ENCODE measurements around the gene MSANTD3.
"Not testable (repeated sequence)": the region's sequence is repeated elsewhere in the genome, so short reads cannot be mapped to it uniquely, and the experiment has no call there.

The MSANTD3 gene

DNA sequence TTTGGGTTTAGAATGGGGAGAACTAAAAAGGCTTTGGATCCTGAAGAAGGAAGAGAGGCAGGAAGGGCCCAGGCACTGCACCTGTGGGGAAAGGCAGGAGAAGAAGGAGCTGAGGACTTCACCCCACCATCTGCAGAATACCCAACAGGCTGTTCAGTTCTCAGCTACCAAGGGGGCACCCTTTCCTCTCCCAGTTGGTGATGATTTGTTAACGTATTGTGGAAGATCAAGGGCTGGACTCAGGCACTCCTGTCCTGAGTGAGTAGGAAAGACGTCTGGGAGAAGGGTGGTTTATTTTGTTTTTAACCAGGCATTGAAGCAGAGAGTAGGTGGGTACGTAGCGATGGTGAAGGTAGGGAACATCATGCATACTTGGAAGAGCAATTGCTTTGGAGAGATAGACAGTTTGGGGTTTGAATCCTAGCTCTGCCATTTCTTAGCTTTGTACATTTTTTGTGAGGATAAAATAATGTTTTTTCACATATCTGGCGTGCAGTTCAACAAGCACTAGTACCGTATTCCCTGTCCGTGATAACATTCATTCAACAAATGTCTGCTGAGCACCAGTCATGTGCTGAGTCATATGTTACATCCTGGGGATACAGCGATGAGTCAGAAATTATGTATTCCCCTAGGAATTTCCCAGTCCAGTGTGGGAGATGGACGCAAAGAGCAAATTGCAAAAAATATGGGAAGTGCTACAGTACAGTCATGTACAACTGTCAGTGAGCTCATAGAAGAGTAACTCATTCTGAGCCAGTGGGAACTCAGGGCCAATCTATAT lies 2.1 kb downstream of the MSANTD3 start:
- DNase-seq (ENCODE audit: low read depth): peak; percentile 98

DNA sequence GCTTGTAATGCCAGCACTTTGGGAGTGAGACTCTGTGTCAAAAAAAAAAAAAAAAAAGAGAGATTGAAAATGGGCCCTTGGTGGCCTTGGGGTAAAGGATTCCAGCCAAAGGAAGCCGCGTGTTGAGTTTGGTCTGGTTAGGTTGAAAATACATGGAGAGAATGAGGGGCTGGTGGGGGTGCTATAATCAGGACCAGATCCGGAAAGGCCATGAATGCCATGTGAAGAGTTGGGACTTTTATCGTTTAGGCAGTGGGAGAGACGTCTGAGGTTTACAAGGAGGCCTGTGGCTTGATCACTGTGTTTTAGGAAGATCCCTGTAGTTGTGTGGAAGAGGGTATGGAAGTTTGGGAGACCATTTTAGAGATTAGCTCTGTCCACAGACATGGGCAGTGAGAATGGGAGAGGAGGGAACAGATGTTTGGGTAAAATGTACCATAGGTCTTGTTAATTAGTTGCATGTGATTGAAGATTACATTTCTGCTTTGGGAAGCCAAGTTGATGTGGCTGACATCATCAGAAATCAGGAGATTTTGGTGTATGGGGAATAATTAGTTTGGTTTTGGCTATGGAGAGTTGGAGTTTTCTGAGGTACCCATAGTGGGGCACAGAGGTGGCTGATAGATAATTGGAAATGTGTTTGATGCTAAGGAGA lies 3.5 kb downstream of the MSANTD3 start:
- no peak for DNase-seq (ENCODE audit: low read depth)

DNA sequence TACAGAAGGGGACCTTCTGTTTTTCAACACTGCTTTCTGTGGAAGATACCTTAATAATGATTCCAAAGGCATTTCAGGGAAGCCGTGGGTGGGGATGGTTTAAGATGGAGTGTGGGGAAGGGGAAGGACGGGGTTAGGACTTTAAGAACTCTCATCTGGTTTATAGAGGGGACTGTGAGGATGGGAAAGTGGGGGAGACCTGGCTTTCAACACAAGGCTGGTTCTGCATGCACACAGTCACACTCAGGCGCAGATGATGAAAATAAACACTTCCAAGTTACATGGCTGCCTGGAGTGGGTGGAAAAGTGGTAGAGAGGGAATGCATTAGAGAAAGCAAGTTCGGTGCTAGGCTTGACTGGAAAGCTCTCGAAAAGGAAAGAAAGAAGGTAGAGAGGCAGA lies 4.9 kb downstream of the MSANTD3 start:
- DNase-seq (ENCODE audit: low read depth): no peak

DNA sequence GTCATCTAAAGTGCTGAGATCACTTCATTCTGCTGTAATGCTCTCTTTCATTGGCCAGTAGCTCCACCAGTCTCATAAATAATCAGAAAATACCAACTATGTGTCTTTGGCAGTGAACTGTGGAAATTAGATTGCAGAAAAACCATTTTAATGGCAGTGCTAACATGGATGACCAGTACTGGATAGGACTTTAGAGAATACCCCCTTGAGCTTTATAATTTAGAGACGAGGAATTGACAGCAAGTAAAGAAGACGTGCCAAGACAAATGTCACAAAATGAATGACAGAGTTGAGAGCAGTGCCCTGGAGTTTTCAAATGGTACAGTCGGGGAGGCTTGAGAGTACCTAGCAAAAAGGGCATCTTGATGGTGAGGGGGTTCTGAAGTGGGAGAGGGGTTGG lies 5.8 kb downstream of the MSANTD3 start:
- no peak for DNase-seq (ENCODE audit: low read depth)

DNA sequence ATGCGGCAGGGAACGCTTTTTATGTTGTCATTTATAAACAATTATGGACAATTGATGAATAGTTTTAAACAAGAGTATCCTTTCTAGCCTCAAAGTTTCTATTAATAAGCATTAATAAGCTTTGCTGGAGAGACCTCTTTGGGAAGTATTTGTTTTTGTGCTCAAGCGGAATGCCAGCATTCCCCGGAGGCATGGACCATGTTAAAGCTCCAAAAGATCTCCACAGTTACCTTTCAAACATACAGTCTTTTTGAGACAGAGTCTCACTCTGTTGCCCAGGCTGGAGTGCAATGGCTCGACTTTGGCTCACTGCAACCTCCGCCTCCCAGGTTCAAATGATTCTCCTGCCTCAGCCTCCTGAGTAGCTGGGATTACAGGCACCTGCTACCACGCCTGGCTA lies 9.6 kb downstream of the MSANTD3 start:
- no peak for DNase-seq (ENCODE audit: low read depth)

DNA sequence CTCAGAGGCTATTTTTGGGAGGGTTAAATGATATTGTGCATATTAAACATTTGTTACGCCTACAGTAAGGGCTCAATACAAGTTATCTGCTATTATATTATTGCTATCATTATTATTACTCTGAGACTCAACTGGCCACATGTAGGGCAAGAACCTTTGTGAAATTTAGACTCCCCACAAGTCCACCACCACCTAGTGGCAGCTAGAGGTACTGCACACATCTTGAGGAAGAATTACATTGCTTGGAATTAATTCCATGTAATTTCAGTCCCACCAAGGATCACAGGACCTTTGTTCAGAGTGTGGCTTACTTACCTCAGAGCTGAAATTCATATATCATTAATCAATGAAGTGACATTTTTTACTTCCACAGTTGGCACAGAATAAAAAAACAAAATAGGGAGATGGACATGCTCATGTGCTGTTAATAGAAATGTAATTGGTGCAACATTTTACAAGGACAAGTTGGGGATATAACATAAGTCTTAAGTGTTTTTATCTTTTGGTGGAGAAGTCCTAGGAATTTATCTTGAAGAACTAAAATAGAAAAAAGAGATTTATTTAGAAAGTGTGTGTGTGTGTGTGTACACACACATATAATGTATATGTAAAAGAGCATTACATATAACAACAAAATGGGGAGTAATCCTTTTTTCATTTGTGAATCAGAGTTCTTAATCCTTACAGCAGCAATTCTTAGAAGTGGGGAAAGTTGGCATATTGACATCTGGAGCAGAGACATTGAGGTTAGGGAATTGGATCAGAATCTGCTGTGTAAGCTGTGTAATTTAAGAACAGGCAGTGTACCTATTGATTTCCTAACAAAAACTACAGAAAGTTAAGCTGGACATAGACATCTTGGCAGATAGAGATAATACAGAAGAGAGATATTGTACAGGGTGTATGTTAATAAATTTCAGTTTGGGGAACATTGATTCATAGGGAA lies 11.2 kb downstream of the MSANTD3 start:
- DNase-seq (ENCODE audit: low read depth): no peak

DNA sequence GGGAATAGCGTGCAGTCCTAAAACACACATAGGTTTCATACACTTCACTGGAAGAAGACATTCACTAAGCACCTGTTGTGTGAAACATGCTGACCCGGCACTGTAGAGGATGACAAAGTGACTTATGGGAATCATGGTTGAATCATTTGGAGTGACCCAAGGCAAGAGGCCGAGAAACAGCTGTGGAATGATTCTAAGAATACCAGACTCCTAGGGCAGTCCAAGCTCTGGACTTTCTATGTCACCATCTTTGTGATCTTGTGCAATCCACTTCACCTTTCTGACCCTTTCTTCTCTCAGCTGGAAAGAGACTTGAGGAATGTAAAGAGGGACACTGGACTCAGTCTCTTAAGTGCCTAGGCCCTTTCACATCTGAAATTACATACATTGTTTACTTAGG lies 13.1 kb downstream of the MSANTD3 start:
- DNase-seq (ENCODE audit: low read depth): no peak

DNA sequence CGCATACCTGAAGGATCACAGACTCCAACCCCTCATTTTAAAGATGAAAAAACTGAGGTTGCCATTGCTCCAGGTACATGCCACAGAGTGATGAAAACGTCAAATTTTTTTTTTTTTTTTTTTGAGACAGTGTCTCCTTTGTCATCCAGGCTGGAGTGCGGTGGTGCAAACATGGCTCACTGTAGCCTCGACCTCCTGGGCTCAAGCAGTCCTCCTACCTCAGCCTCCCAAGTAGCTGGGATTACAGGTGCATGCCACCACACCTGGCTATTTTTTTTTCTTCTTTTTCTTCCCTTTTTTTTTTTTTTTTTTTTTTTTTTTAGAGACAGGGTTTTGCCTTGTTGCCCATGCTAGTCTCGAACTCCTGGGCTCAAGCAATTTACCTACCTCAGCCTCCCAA lies 13.5 kb downstream of the MSANTD3 start:
- not testable (repeated sequence) for DNase-seq (ENCODE audit: low read depth)

DNA sequence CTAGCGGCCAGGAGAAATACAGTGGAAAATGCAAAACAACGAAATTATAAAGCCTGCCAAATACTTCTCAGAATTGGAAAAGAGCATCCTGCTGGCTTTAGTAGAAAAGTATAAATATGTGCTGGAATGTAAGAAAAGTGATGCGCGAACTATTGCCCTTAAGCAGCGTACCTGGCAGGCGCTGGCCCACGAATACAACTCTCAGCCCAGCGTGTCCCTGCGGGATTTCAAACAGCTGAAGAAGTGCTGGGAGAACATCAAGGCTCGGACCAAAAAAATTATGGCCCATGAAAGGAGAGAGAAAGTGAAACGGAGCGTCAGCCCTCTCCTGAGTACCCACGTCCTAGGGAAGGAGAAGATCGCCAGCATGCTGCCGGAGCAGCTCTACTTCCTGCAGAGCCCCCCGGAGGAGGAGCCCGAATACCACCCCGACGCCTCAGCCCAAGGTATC lies 15.0 kb downstream of the MSANTD3 start:
- no peak for DNase-seq (ENCODE audit: low read depth)

DNA sequence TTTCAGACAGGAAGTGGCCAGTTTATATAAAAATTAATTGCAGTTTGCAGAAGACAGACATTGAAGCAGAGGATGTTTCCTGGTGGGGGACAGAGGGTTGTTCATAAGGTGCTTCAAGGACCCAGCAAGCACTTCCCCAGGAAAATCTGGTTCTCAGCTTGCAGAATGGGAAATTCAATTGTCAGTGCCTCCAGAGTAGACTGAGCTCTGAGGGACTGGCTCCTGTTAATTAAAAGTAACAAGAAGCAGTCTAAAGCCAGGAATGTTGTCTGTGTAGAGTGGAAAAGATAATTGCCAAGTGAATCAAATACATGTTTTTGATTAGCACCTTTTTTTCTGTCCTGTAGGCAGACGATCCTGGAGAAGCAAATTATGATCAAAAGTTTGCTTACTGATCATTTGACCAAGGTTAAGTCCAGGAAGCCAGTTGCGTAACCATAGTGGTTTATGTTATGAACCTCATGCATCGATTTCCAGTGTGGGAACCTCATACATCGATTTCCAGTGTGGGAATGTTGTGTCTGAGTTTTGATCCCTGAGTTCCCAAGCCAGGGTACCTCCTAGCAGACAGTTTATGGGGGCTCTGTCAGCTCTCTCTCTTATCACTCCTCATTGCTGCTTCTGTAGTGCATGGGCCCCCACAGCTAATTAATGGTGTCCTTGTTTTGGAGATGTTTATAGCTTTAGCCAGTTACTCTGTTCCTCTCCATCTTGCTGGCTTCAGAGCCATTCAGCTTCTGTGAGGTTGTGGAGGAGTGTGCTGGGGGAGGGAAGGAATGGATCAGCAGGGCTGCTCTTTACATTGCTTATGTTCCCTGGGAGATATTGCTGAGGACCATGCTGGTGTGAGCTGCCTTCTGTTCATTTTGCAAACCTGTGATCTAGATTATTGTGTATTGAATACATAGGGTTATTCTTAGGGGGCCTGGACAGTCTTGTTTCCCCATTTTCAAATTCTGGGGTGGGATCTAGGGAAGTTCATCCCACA lies 17.1 kb downstream of the MSANTD3 start:
- no peak for DNase-seq (ENCODE audit: low read depth)

DNA sequence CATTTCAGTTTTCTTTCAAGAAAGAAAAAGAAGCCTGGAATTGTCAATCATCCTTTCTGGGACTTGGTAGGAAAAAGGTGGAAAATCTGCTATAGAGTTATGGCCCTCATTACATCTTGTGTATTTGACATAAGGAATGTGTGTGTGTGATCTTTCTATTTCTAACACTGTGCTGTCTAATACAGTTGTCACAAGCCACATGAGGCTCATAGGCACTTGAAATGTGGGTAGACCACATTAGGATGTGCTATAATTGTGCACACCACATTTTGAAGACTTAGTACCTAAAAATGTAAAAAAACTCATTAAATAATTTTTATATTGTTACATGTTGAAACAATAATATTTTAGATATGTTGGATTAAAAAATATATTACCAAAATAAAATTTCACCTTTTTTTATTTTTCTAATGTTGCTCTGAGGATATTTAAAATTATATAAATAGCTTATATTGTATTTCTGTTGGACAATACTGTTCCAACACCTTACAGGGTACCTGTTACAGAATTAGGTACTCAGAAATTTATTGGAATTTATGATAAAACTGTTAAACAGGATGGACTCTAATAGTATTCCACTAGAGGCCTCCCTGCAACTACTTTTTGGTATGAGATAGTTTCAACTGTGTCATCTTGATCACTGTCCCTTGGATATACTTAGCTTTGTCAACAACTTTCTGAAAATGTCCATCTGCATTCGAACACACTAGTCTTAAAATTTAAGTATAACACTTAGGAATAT lies 18.4 kb downstream of the MSANTD3 start:
- no peak for DNase-seq (ENCODE audit: low read depth)

DNA sequence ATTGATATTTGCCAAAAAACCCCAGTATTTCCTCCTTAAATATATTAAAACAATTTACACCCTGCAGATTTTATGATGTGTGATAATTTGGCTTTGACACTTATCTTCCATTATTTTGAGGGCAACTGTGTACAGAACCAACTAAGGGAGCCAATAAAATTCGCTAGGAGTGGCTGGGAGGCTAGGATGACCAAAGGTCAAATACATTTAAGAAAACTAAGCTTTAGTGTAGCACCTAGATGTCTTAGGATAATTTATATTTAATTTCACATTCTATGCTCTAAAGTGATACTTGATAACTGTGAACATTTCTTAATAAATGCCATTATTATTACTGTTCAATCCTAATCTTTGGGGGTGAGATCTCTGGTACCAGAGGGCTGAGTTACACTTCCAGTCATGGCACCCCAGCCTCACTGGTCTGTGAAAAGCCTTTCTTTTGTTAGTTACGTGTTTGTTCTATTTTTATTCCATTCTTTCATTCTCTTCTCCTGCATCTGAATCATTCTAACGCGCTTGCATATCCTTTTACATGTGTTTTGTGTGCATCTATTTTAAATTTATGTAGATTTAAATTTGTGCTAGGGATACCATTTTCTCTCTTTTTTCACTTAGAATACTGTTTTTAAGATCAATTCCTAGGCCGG lies 19.1 kb downstream of the MSANTD3 start:
- DNase-seq (ENCODE audit: low read depth): no peak

DNA sequence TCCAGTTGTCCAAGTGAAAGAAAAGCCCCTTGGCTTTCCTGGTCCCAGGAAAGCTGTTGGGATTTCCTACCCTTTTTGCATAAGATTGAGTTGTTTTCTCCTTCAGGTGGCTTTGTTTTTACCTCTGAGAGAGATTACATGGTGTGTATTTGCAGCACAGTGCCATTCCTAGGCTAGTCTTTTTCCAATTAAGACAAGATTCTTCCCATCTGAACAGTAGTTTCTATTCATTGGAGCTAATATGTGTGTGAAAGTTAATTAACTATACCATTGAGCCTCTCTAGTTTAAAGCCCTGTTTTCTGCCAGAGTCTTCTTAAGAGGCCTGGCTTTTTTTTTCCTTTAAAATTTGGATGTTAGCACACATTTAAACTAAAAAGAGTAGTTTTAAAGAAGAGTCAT lies 20.1 kb downstream of the MSANTD3 start:
- DNase-seq (ENCODE audit: low read depth): no peak

DNA sequence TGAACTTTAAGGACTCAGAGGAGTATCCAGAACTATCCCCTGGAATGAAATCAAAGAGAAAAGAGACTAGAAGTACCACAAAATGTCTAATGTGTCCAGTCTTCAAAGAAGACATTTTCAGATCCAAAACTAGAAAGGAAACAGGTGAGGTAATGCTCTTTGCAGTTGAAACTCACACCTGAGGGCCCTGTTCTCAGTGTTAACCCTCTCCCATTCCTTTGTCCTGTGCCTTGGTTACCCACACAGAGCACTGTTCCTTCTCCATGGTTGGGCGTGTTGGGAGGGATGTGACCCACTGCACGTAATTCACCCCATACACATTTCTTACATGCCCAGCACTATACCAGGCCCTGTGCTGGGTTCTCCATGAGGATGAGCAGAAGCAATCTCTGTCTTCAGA lies 21.3 kb downstream of the MSANTD3 start:
- no peak for DNase-seq (ENCODE audit: low read depth)

DNA sequence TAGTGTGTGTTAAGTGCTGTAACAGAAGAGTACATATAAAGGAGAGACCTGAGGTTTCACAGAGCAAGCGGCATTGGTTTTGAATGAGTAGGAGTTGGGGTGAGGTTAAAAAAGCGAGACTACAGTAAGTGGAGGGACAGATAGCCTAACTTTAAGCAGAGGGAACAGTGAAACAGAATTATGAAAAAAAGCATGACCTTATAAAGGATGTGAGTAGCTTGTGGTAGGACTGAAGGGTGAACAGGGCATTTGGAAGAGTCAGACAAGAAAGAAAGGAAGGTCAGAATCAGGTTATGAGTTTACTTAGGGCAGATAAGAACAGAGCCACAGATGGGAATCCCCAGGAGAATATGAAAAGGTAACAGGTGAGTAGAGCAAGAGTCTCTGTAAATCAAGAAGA lies 22.5 kb downstream of the MSANTD3 start:
- no peak for DNase-seq (ENCODE audit: low read depth)

DNA sequence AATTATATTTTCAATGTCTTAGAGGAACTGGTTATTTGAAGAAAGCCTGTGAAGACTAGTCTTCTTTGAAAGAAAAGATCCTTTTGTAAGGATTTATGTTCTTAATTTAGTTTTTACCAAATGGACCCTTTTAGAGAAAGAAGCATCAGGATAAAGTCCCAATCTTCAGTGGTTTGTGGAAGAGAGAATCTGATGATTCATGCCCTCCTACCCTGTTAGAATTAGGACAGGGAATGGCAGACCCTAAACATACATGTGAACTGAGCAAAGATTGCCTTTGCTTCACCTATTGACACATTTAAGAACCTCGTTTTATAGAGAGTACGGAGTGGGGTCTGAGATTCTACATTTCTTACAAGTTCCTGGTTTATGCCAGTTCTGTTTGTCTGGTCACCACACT lies 26.0 kb downstream of the MSANTD3 start:
- no peak for DNase-seq (ENCODE audit: low read depth)

DNA sequence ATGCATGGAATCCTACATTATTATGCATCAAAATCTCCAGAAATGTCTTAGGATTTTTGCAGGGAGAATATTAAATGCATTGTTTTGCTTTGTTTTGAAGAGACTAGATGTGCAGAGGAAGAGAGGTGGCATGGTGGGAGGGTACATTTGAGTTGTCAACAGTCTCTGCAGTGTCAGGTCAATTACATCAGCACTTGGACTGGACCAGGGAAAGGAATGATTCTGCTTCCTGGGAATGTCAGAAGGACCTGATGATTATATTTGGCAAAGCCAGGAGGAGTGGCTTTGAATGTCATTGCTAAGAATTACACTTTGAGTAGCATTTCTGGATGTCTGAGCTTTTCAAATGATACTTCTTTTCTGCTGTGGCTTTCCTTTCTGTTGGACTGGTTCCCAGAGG lies 28.5 kb downstream of the MSANTD3 start:
- DNase-seq (ENCODE audit: low read depth): peak; percentile 35

DNA sequence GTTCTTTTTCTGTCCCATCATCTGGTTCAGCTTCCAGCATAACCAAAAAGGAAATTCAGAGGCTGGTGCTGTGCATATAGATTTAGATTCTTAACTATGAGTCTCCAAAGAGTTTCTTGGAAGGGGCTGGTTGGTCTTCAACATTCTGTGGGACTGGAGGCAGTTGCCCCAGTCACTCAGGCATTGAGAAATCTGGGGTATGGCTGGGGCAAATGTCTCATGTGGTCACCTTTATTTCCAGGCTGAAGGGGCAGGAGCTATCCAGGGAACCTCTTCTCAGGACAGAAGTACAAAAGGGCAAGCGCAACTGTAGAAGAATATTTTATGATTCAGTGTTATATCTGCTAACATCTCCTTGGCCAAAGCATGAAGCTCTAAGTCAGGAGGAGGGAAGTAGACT lies 30.6 kb downstream of the MSANTD3 start:
- no peak for DNase-seq (ENCODE audit: low read depth)

DNA sequence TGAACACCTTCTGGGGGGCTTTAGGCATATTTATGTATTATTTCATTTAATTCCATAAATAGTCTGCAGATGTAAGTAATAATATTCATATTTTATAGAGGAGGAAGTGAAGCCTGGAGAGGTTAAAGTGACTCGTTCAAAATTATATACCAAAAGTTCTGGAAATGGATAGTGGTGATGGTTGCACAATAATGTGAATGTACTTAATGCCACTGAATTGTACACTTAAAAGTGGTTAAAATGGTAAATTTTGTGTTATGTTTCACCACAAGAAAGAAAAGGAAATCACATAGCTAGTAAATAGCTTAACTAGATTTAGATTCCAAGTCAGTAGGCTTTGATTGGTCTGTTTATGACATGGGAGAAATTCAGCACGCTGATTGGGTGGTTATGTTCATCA lies 33.0 kb downstream of the MSANTD3 start:
- DNase-seq (ENCODE audit: low read depth): no peak

DNA sequence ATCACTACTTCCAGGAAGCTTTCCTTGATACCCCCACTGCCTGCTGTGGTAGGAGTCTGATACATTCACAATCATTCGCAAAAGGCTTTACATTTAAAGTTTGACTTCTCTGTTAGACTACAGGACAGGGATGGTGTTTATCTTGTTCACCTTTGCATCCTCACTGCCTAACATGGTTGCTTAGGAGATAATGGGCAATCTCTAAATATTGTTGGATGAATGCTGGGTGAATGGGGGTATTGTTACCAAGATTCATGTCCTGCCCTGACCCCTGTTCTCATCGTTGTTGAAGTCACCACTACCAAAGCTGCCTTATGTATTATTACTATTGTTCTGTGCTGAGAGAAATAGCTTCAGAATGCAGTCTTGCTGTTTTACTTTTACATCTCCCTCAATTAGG lies 38.3 kb downstream of the MSANTD3 start:
- no peak for DNase-seq (ENCODE audit: low read depth)
